Measurements from ENCODE around the gene SGIP1. TPM values are rescaled to one million over a fixed set of nuclear protein-coding genes. Genes with fewer than 3 reads are reported as not detected.

Gene SGIP1
- total and polyA plus RNA-seq, 2 donors (not counting 3 experiments of a cell fraction or from before 2014, with no cell fraction given): 30.9 to 68.9 TPM

- Histone ChIP-seq H3K9me1 (replicated peaks; ENCODE audit: control insufficient read depth, extremely low read depth, insufficient read depth, low read length) (no peaks in the 10 kb centered on the region), H3K36me3 (ENCODE audit: control insufficient read depth in 2 of 2, extremely low read depth in 1 of 2, insufficient read depth in 2 of 2, low read length in 2 of 2) (peaks cover 0 to 3% of the 10 kb centered on the region in 2 experiments), H2AFZ (ENCODE audit: low read depth, low read length) (no peak overlapping the region), H4K20me1 (replicated peaks; ENCODE audit: control insufficient read depth, extremely low read depth, insufficient read depth, low read length) (no peaks in the 10 kb centered on the region), H3K4me2 (ENCODE audit: insufficient read depth, low read length) (no peak overlapping the region), H3K9me3 (replicated peaks; ENCODE audit: control insufficient read depth, insufficient read depth, low read length) (no peaks in the 10 kb centered on the region), H3K4me3 (replicated peaks in 1 of 3; ENCODE audit: insufficient read depth in 1 of 3, low read depth in 1 of 3, low read length in 3 of 3) (no peak overlapping the region), H3K27ac (ENCODE audit: insufficient read depth, low read depth, low read length) (no peak overlapping the region), H3K9ac (replicated peaks; ENCODE audit: extremely low read depth, insufficient read depth, low read length) (no peak overlapping the region), H3K4me1 (ENCODE audit: control insufficient read depth, extremely low read depth, insufficient read depth, low read length) (no peaks in the 10 kb centered on the region), H3K27me3 (ENCODE audit: control insufficient read depth in 2 of 2, insufficient read depth in 2 of 2, low read length in 2 of 2) (no peaks in the 10 kb centered on the region), H3K79me2 (ENCODE audit: control insufficient read depth, insufficient read depth, low read length) (no peaks in the 10 kb centered on the region)
- BruUV-seq (replicated peaks): no TSS peak
- dilution Hi-C loops (cut with MboI; ENCODE audit: extremely low pct_ligation_motif_present, low sequenced_read_pairs): no loop called here
- intact Hi-C loops (cut with micrococcal nuclease): no loop called here
- TF ChIP-seq FOS (IDR thresholded peaks at IDR 0.05; ENCODE audit: borderline replicate concordance, insufficient read depth, low read length) (no peak), POLR2AphosphoS5 (IDR thresholded peaks at IDR 0.05; ENCODE audit: insufficient read depth, low read depth, low read length) (no peak), EZH2 (IDR thresholded peaks at IDR 0.05; ENCODE audit: borderline replicate concordance, low read depth, low read length, severe bottlenecking) (no peak), GATA2 (IDR thresholded peaks at IDR 0.05; ENCODE audit: insufficient read depth, insufficient read length, low read depth, low read length) (no peak)
- DNase-seq (ENCODE audit: low read depth, low spot score) (no peak), FAIRE-seq (no peak)
- POLR2A ChIA-PET: no interaction called here
- CTCF ChIA-PET: no interaction called here
Observed at GRCh38 chr1:66690666-66691381, 156.9 kb downstream of the SGIP1 start.

- H3K4me1 ChIP-seq (ENCODE audit: control insufficient read depth, extremely low read depth, insufficient read depth, low read length): no peaks in the 10 kb centered on the region
- ChIA-PET CTCF (interaction anchor here (0.6 to 1.3 kb wide), 3 partner anchors 14 to 1854 kb away, joined by 3 read pairs; no protein-coding TSS in a partner anchor), POLR2A (no interaction called here)
- no peak overlapping the region for H3K4me3 ChIP-seq (replicated peaks in 1 of 3; ENCODE audit: insufficient read depth in 1 of 3, low read depth in 1 of 3, low read length in 3 of 3)
- H3K27me3 ChIP-seq (ENCODE audit: control insufficient read depth in 2 of 2, insufficient read depth in 2 of 2, low read length in 2 of 2): no peaks in the 10 kb centered on the region
- no peak overlapping the region for H3K4me2 ChIP-seq (ENCODE audit: insufficient read depth, low read length)
- no peaks in the 10 kb centered on the region for H3K79me2 ChIP-seq (ENCODE audit: control insufficient read depth, insufficient read depth, low read length)
- FAIRE-seq (no peak), DNase-seq (ENCODE audit: low read depth, low spot score) (no peak)
- TF ChIP-seq JUN (IDR thresholded peaks at IDR 0.05; ENCODE audit: borderline replicate concordance, insufficient read depth, insufficient read length, low read depth) (no peak), CTCF (IDR thresholded peaks at IDR 0.05; ENCODE audit: extremely low read depth in 1 of 2, insufficient read depth in 1 of 2, low read depth in 1 of 2, low read length in 2 of 2) (no peak), GATA2 (IDR thresholded peaks at IDR 0.05; ENCODE audit: insufficient read depth, insufficient read length, low read depth, low read length) (no peak), EZH2 (IDR thresholded peaks at IDR 0.05; ENCODE audit: borderline replicate concordance, low read depth, low read length, severe bottlenecking) (no peak), FOS (IDR thresholded peaks at IDR 0.05; ENCODE audit: borderline replicate concordance, insufficient read depth, low read length) (no peak), POLR2AphosphoS5 (IDR thresholded peaks at IDR 0.05; ENCODE audit: insufficient read depth, low read depth, low read length) (no peak), MYC (IDR thresholded peaks at IDR 0.05; ENCODE audit: low read depth, low read length) (no peak), MAX (IDR thresholded peaks at IDR 0.05; ENCODE audit: insufficient read depth, insufficient read length) (no peak), POLR2A (IDR thresholded peaks at IDR 0.05; ENCODE audit: low read depth, low read length) (no peak)
- no peaks in the 10 kb centered on the region for H4K20me1 ChIP-seq (replicated peaks; ENCODE audit: control insufficient read depth, extremely low read depth, insufficient read depth, low read length)
- no TSS peak for BruUV-seq (replicated peaks)
- no peaks in the 10 kb centered on the region for H3K9me1 ChIP-seq (replicated peaks; ENCODE audit: control insufficient read depth, extremely low read depth, insufficient read depth, low read length)
- no peaks in the 10 kb centered on the region for H3K9me3 ChIP-seq (replicated peaks; ENCODE audit: control insufficient read depth, insufficient read depth, low read length)
- no peak overlapping the region for H3K9ac ChIP-seq (replicated peaks; ENCODE audit: extremely low read depth, insufficient read depth, low read length)
- H2AFZ ChIP-seq (ENCODE audit: low read depth, low read length): no peak overlapping the region
- dilution Hi-C loops (cut with MboI; ENCODE audit: extremely low pct_ligation_motif_present, low sequenced_read_pairs): no loop called here
- intact Hi-C loops (cut with micrococcal nuclease): no loop called here
- no peak overlapping the region for H3K27ac ChIP-seq (ENCODE audit: insufficient read depth, low read depth, low read length)
- peaks cover 0 to 3% of the 10 kb centered on the region in 2 experiments for H3K36me3 ChIP-seq (ENCODE audit: control insufficient read depth in 2 of 2, extremely low read depth in 1 of 2, insufficient read depth in 2 of 2, low read length in 2 of 2)
Observed at GRCh38 chr1:66692681-66693080, 158.7 kb downstream of the SGIP1 start.
